Fibroblast of skin of back (primary cell): ENCODE results near the gene TSHZ2.
"Not testable (repeated sequence)": the region's sequence is repeated elsewhere in the genome, so short reads cannot be mapped to it uniquely, and the experiment has no call there.

Experiments
- DNase-seq: peaks from one replicate; pipeline ENCODE4 v3.0.0-alpha.2; 2013

TSHZ2 gene

GRCh38 chr20:52996130-52996529, 24.0 kb downstream of the TSHZ2 start:
- no peak for DNase-seq

- DNase-seq = no peak
Measured at GRCh38 chr20:52996658-52997057, 24.5 kb downstream of the TSHZ2 start.

- no peak for DNase-seq
Measured at GRCh38 chr20:52998268-52998667, 26.1 kb downstream of the TSHZ2 start.

- no peak for DNase-seq
Measured at GRCh38 chr20:52999040-52999439, 26.9 kb downstream of the TSHZ2 start.

- DNase-seq = no peak
Measured at GRCh38 chr20:53001498-53002301, 29.5 kb downstream of the TSHZ2 start.

GRCh38 chr20:53002786-53003185, 30.6 kb downstream of the TSHZ2 start:
- DNase-seq = no peak

- no peak for DNase-seq
Measured at GRCh38 chr20:53003420-53004154, 31.4 kb downstream of the TSHZ2 start.

- no peak for DNase-seq
Measured at GRCh38 chr20:53004267-53004813, 32.2 kb downstream of the TSHZ2 start.

GRCh38 chr20:53009979-53010735, 38.0 kb downstream of the TSHZ2 start:
- DNase-seq = no peak

- DNase-seq = no peak
Measured at GRCh38 chr20:53011640-53012039, 39.5 kb downstream of the TSHZ2 start.

GRCh38 chr20:53013183-53013582, 41.0 kb downstream of the TSHZ2 start:
- no peak for DNase-seq

- DNase-seq = no peak
Measured at GRCh38 chr20:53013847-53014246, 41.7 kb downstream of the TSHZ2 start.

GRCh38 chr20:53016071-53016470, 43.9 kb downstream of the TSHZ2 start:
- no peak for DNase-seq

GRCh38 chr20:53016534-53017042, 44.4 kb downstream of the TSHZ2 start:
- DNase-seq = no peak

- DNase-seq = no peak
Measured at GRCh38 chr20:53017206-53017605, 45.0 kb downstream of the TSHZ2 start.

GRCh38 chr20:53019464-53019863, 47.3 kb downstream of the TSHZ2 start:
- DNase-seq = no peak

- DNase-seq = no peak
Measured at GRCh38 chr20:53020376-53020775, 48.2 kb downstream of the TSHZ2 start.

GRCh38 chr20:53020834-53021233, 48.7 kb downstream of the TSHZ2 start:
- DNase-seq = no peak

GRCh38 chr20:53021934-53022333, 49.8 kb downstream of the TSHZ2 start:
- DNase-seq = no peak

GRCh38 chr20:53023732-53024520, 51.8 kb downstream of the TSHZ2 start:
- DNase-seq = no peak

- not testable (repeated sequence) for DNase-seq
Measured at GRCh38 chr20:53024653-53025052, 52.5 kb downstream of the TSHZ2 start.

GRCh38 chr20:53027089-53027488, 54.9 kb downstream of the TSHZ2 start:
- DNase-seq = no peak
